Peyer's patch (tissue), 4 donors: ENCODE measurements around the gene ATP10A.

Experiments used
- CTCF ChIP-seq, 6 experiments: fragments of 450-650 bp in 4 of 6; fragments of 200-600 bp in 2 of 6; sonication (generic) in 1 of 6; IDR thresholded peaks; one replicate each; pipeline ENCODE4 v1.5.1; 2017 to 2019; ENCODE audit warnings: antibody characterized with exemption in 6 of 6, mild to moderate bottlenecking in 3 of 6, moderate library complexity in 1 of 6
- POLR2A ChIP-seq, 2 donors: fragments of 450-650 bp; IDR thresholded peaks; one replicate each; pipeline ENCODE4 v1.5.1; 2017; ENCODE audit warnings: antibody characterized with exemption in 2 of 2, mild to moderate bottlenecking in 2 of 2, moderate library complexity in 2 of 2

- TF ChIP-seq CTCF (IDR thresholded peaks at IDR 0.05) (no peak), POLR2A (IDR thresholded peaks at IDR 0.05) (no peak)
Observed at GRCh38 chr15:25848784-25849156, 14.4 kb downstream of the ATP10A start.
